GM11168 (cell line): ENCODE data around the gene TTC34.

Experiments used
- in situ Hi-C: fragments of 300-500 bp; cut with MboI; formaldehyde crosslinking; loops from one replicate; pipeline ENCODE4 v1.12.0; 2022; ENCODE audit warnings: low sequenced_read_pairs; ENCODE audit not compliant: unreplicated experiment

Gene TTC34

DNA sequence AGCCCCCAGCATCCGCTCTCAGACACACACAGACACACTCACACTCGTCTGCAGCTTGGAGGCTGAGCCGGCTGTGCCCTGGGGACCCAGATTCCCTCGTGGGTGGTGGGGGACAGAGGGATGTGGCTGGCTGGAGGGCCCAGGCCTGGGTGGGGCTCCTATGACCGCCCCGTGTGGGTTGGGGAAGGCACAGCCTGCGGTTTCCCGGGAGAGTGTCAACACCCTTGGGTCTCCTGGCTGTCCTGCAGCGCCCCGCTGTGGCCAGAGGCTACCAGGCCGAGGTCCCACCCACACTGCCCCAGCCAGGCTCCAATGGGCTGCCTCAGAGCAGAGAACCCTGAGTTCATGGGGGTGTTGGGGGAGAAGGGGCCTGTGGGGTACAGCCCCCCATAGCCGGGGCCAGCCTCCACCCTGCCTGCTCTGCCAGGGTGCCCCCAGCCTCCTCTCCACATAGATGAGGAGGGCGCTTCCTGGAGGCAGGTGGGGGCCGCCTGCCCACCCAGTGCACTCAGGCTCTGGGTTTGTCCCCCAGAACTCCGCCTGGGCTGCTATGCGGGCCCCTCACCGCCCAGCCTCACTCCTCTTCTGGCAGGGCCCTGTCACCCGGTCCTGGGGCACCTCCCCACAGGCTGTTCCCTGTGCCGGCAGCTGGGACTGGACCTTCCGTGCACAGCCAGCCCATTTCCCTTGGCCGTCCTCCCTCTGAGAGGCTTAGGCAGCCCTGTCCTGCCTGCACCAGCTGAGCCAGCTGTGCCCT lies at the start of gene TTC34:
TSS of gene TTC34 (minus strand) at position 159 of the 757 bp plus-strand sequence. CDS start 866 bp downstream, outside the sequence.
- in situ Hi-C loops, result no loop called here

DNA sequence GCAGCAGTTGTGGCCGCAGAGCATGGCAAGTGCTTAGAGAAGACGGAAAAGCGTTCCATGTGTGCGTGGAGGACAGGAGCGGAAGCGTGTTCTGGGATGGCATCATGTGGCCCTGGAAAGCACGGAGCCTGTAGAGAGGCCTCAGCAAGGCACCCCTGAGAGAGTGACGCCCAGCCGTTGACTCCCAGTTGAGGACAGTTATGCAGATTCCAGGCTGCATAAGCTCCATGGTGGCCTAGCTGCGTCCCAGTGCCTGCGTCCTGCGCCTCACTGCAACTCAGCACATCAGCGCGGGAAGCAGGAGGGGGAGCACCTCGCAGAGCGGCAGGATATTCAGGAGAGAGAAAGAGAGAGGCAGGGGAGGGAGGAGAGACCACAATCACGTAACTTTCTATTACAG lies 49.0 kb upstream of the TTC34 start:
- in situ Hi-C loops, result no loop called here

GRCh38 chr1:2848006-2848670 lies 46.6 kb upstream of the TTC34 start:
- in situ Hi-C loops, result no loop called here

GRCh38 chr1:2847086-2847985 lies 45.8 kb upstream of the TTC34 start:
- in situ Hi-C loops, result no loop called here

DNA sequence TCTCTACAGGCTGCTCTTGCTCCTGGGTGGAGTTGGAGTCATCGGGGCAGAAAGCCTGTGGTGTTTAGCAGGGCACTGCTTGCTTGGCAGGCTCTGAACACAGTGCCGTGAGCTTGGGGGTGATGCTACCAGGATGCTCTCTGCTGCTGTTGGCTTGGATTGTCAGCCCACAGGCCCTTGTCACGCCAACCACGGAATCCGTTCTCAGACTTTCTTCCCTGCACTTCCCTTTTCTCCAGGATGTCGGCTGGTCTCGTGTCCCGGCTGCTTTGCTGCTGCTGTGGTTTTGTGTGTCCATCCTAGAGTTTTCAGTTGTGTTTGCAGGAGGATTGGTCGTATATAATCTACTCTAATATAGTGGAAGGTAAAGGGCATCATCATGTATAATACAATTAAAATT lies 44.4 kb upstream of the TTC34 start:
- in situ Hi-C loops, result no loop called here

- in situ Hi-C loops, result no loop called here
These were observed 38.7 kb upstream of the TTC34 start for GRCh38 chr1:2840036-2840809.

DNA sequence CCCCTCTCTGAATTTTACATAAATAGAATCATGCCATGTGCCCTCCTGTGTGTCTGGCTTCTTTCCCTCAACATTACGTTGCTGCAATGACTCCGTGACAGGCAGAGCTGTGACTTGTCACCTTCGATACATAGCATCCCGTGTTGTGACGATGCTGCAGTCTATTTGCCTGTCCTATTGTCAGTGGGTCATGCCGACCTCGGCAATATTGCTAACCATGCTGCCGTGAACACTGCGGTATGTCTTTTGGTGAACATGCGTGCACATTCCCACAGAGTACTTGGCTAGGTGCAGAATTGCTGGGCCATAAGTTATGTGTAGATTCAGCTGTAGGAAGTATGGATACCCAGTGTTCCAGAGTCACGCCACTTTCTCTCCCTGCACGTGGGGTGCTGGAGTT lies 36.3 kb upstream of the TTC34 start:
- in situ Hi-C loops, result no loop called here

DNA sequence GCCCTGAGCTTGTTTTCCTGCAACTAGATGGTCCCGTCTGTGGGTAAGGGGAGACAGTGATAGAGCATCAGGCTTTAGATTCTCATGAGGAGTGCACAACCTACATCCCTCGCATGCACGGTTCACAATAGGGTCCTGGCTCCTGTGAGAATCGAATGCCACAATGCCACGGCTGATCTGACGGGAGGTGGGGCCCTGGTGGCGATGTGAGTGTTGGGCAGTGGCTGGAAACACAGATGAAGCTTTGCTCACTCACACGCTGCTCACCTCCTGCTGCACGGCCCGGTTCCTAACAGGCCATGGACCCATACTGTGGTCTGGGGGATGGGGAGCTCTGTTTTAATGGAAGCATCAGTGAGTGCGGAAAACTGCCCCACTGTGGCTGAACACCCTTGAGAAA lies 35.8 kb upstream of the TTC34 start:
- in situ Hi-C loops, result no loop called here

DNA sequence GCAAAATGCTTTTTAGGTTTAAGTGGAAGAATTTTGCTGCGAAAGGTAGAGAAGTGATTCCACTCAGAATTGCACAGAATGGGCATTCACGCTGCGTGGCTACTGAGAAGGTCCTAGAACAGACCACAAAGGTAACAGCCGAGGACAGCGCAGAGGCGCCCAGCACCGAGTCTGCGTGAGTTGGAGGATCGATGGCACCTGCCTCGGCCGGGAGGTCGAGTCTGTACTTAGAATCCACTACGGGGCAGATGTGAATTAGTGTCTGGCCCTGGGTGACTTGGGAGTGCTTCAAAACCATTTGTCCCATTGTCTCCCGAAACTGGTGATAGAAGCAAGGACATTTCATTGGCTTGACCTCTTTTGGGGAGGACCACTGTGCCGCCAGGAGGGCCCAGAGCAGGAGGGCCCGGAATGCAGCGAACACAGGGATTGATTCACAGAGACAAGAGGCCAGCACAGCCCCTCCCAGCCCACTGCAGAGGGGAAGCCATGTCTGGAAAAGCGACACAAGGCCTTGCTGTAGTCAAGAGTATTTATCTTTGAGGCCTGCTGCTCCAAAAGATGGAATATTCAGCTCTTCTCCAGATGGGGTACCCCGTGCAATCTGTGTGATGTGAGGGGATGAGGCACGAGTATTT lies 35.0 kb upstream of the TTC34 start:
- in situ Hi-C loops, result no loop called here

DNA sequence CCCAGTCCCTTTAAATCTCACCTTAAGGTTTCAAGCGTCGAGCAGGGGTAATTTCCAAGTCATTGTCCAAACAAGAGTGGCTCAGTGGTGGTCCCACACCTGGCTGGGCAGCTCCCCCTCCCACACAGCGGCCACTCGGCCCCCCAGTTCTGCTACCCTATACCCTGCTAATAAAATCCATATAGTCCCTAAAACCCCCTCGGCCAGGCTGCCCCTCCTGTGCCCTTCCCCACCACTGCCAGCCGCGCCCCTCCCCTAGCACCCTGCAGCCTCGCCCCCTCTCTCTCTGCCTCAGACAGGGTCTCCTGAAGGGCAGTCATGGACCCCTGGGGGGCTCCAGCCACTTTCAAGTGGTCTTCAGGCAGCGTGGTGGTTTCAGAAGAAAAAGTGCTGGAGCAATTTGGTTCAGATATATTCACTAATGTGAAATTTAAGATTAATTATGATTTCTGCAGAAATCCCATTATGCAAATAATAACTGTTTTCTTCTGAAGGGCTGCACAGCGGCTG lies 34.2 kb upstream of the TTC34 start:
- in situ Hi-C loops, result no loop called here

GRCh38 chr1:2834741-2835564 lies 33.5 kb upstream of the TTC34 start:
- in situ Hi-C loops, result no loop called here

DNA sequence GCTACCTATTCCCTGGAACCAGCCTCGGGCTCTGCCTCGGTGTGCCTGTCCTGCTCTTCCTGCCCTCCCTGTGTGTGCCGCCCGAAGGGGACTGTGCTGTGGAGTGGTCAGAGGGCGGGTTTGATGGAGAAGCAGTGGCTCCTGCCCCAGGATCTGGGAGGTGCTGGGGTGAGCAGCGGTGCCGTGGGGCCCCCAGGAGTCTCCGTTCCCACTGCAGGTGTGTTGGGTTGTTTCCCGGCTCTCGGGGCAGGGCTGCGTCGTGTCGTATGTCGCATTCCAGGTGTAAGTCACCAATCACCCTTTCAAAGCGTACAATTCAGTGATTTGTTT lies 32.6 kb upstream of the TTC34 start:
- in situ Hi-C loops, result no loop called here

DNA sequence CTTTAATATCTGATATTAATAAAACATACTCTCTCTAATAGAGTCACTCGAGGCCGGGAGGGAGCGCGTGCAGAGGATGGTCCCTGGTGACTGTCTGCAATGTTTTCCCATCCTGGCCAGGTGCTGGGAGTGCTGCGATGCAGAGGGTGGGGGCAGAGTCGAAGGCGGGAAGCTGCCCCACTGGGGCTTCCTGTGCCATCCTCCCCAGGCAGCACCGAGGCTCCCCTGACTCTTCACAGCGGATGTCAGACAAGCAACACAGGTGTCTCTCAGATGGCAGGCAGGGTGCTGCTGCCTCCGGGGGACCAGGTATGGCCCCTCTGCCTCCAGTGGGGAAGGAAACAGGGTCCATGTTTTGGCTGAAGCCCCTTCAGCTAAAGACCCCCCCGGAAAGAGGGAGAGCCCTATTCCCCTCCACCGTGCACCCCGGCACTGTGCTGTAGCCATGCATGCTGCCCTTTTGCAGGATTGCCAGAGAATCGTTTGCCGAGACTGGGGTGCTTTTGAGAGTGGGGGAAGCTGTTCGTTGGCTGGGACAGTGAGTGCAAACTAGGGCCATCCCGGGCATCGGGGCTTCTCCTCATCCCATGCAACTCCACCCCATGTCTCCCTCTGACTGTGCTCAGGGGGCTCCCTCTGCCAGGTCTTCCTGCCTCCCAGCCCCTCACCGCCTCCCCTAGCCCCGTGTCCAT lies 32.1 kb upstream of the TTC34 start:
- in situ Hi-C loops, result no loop called here

- in situ Hi-C loops, result no loop called here
These were observed 31.3 kb upstream of the TTC34 start for GRCh38 chr1:2832506-2833453.

DNA sequence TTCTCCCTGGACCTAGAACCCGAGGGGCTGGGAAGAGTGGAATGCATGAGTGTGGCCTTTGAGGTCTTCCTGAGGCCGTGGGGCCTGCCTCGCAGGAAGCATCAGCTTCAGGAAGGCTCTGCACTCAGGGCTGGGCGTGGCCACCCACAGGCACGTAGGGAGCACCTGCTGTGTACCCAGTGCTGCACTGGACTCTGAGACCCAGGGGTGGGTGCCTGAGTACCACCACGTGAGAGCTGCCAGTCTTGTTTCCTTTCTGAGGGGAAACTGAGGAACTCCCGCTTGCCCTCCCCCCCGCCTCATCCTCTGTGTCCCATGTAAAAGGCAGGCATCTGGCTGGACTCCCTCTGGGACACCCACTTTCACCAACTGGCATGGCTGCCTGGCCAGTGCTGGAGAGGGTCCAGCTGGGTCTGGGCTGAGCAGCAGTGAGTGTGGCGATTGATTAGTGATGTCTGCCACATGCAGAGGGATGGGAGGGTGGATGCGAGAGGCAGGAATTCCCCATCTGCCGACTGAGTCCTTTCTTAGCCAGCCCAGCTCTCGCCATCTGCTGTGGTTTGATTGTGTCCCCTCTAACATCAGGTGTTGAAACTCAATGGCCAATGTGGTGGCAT lies 30.2 kb upstream of the TTC34 start:
- in situ Hi-C loops, result no loop called here

GRCh38 chr1:2830761-2831425 lies 29.4 kb upstream of the TTC34 start:
- in situ Hi-C loops, result no loop called here
